HL-60 (cell line): ENCODE data around the gene CD22.

ENCODE experiments used
- DNase-seq, 2 experiments: peaks; one replicate each; pipeline ENCODE4 v3.0.0-alpha.2; 2010 to 2020; ENCODE audit warnings: low read depth in 1 of 2, low spot score in 1 of 2
- H3K27ac ChIP-seq: fragments of 250-450 bp; sonication (Bioruptor Pico); replicated peaks from 2 replicates; pipeline ENCODE4 v1.5.1; 2020; ENCODE audit warnings: mild to moderate bottlenecking, moderate library complexity
- H3K27me3 ChIP-seq: fragments of 250-450 bp; sonication (Bioruptor Pico); 2 replicates; pipeline ENCODE4 v1.5.1; 2021; ENCODE audit warnings: mild to moderate bottlenecking, moderate library complexity; ENCODE audit not compliant: insufficient read depth, poor library complexity, severe bottlenecking
- H3K4me3 ChIP-seq: replicated peaks from 2 replicates; pipeline ENCODE4 v1.5.1; 2011; ENCODE audit warnings: mild to moderate bottlenecking, control low read depth, low read length; ENCODE audit not compliant: insufficient read depth
- GABPA ChIP-seq: IDR thresholded peaks from 2 replicates; pipeline ENCODE4 v1.6.1; 2012; ENCODE audit warnings: low read depth
- POLR2AphosphoS5 ChIP-seq: IDR thresholded peaks from 2 replicates; pipeline ENCODE4 v1.6.1; 2012; ENCODE audit warnings: low read depth
- REST ChIP-seq: IDR thresholded peaks from 2 replicates; pipeline ENCODE4 v1.6.1; 2012; ENCODE audit warnings: low read depth; ENCODE audit not compliant: insufficient replicate concordance
- SPI1 ChIP-seq: IDR thresholded peaks from 2 replicates; pipeline ENCODE4 v1.6.1; 2012; ENCODE audit warnings: low read depth, mild to moderate bottlenecking, borderline replicate concordance
- TF ChIP-seq, protein P1 (sequence below): IDR thresholded peaks from one replicate; pipeline ENCODE4 v1.5.1; 2011; ENCODE audit warnings: low read length, control low read depth, inconsistent platforms; ENCODE audit not compliant: insufficient read depth

The CD22 gene

DNA sequence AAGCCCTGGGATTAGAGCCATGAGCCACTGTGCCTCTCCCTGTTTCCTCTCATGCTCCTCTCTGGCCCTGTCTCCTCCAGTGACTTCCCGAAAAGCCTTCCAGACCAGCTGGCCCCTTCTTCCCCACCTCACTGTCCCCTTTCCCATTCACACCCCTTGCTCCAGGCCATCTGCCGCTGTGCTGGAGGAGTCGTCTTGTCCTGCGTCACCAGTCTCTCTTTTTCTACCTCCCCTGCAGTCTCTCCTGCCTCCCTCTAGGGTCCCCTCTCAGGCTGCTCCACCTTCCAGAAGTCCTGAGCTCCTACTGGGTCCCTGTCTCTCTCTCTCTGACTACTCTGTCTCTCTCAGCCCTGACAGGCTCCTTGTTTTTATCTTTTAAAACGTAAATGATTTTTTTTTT is 13.4 kb downstream of the CD22 start:
- TF ChIP-seq SPI1, result no peak
- TF ChIP-seq, protein P1, sequence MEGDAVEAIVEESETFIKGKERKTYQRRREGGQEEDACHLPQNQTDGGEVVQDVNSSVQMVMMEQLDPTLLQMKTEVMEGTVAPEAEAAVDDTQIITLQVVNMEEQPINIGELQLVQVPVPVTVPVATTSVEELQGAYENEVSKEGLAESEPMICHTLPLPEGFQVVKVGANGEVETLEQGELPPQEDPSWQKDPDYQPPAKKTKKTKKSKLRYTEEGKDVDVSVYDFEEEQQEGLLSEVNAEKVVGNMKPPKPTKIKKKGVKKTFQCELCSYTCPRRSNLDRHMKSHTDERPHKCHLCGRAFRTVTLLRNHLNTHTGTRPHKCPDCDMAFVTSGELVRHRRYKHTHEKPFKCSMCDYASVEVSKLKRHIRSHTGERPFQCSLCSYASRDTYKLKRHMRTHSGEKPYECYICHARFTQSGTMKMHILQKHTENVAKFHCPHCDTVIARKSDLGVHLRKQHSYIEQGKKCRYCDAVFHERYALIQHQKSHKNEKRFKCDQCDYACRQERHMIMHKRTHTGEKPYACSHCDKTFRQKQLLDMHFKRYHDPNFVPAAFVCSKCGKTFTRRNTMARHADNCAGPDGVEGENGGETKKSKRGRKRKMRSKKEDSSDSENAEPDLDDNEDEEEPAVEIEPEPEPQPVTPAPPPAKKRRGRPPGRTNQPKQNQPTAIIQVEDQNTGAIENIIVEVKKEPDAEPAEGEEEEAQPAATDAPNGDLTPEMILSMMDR, result no peak
- TF ChIP-seq GABPA, result no peak
- no peak for TF ChIP-seq POLR2AphosphoS5
- TF ChIP-seq REST, result no peak
- no peak for DNase-seq
- peaks cover 5% of the 10 kb centered on the region for H3K27me3 ChIP-seq
- no peak overlapping the region for H3K4me3 ChIP-seq
- H3K27ac ChIP-seq, result no peak overlapping the region

DNA sequence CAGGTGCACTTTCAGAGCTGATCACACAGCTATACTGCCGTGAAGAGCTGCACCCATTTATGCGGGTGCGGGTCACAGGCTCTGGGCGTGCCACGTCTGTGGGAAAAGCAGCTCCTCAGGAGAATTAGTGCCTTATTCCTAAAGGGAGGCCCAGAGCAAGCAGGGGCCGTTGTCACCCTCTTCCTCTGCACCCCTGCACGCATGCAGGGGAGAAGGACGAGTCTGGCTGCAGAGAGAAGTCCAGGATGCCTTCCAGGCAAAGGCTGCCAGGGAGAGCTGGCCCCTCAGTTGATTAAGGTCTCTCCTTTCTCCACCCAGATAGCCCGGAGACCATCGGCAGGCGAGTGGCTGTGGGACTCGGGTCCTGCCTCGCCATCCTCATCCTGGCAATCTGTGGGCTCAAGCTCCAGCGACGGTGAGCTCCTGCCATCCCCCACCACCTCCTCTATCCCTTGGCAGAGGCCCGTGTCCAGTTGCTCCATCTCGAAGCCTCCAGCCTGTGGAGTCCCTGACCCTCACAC is 15.6 kb downstream of the CD22 start:
- Histone ChIP-seq H3K27me3 (peaks cover 5% of the 10 kb centered on the region), H3K4me3 (no peak overlapping the region), H3K27ac (no peak overlapping the region)
- DNase-seq, result no peak
- TF ChIP-seq SPI1, result no peak
- no peak for TF ChIP-seq POLR2AphosphoS5
- TF ChIP-seq REST, result no peak
- TF ChIP-seq, protein P1, result no peak

DNA sequence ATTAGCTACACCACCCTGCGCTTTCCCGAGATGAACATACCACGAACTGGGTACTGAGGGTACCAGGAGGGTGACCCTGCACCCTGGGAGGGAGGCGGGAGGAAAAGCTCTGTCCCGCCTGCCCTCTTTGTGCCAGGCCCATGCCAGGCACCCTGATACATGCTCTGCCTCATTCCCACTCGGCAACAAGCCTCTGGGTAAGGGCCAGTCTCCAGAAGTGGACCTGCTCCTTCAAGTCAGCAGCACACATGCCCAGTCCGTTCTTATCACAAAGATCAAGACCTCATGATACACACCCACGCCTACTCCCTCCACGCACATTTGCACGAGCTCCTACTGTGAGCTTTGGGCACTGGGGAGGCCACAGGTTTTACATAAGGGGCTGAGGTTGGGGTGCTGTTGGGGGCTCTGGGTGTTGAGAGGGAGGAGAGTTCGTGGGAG is 16.7 kb downstream of the CD22 start:
- Histone ChIP-seq H3K4me3 (no peak overlapping the region), H3K27ac (no peak overlapping the region), H3K27me3 (peaks cover 5% of the 10 kb centered on the region)
- DNase-seq, result no peak
- TF ChIP-seq REST, result no peak
- TF ChIP-seq, protein P1, result no peak
- TF ChIP-seq SPI1, result no peak
- TF ChIP-seq POLR2AphosphoS5, result no peak
- TF ChIP-seq GABPA, result no peak
